Right lobe of liver (tissue), 6 donors: ENCODE measurements around the gene APCS. TPM values are rescaled to one million over a fixed set of nuclear protein-coding genes. Genes with fewer than 3 reads are reported as not detected.

ENCODE experiments used
- ATAC-seq, 4 donors: fragments of 200-7000 bp; cut with Tn5 transposase; one replicate each; pipeline ENCODE4 v1.9.1; 2020; ENCODE audit warnings: mild to moderate bottlenecking in 4 of 4, moderate library complexity in 4 of 4
- DNase-seq, 3 donors: peaks; one replicate each; pipeline ENCODE4 v3.0.0-alpha.2; 2020
- H3K27ac ChIP-seq, 3 donors: fragments of 200-600 bp; one replicate each; pipeline ENCODE4 v1.8.0; 2022
- H3K27me3 ChIP-seq, 2 donors: fragments of 200-600 bp; one replicate each; pipeline ENCODE4 v1.8.0; 2022
- H3K36me3 ChIP-seq, 4 donors: fragments of 200-600 bp; sonication (generic) in 1 of 4; one replicate each; pipeline versions ENCODE4 v1.5.1 to v1.8.0; 2017 to 2022; ENCODE audit warnings: control low read depth in 1 of 4
- H3K4me1 ChIP-seq, 4 donors: fragments of 200-600 bp; sonication (generic) in 1 of 4; one replicate each; pipeline versions ENCODE4 v1.5.1 to v1.8.0; 2017 to 2022; ENCODE audit warnings: control low read depth in 1 of 4
- H3K4me3 ChIP-seq, 3 donors: fragments of 200-600 bp; one replicate each; pipeline ENCODE4 v1.8.0; 2022
- H3K9me3 ChIP-seq, 4 donors: fragments of 200-600 bp; sonication (generic) in 1 of 4; one replicate each; pipeline versions ENCODE4 v1.5.1 to v1.8.0; 2017 to 2022; ENCODE audit warnings: control low read depth in 1 of 4
- POLR2A ChIP-seq: fragments of 450-650 bp; IDR thresholded peaks from one replicate; pipeline ENCODE4 v1.6.1; 2017; ENCODE audit warnings: antibody characterized with exemption, mild to moderate bottlenecking
- WGBS: methylation state at CpG from one replicate; pipeline ENCODE4 v1.1.6; 2018; ENCODE audit warnings: low coverage, low lambda C conversion rate; ENCODE audit not compliant: insufficient coverage; ENCODE audit errors: missing lambda C conversion rate; 5-methylcytosine and 5-hydroxymethylcytosine counted together
- intact Hi-C, 2 donors: fragments of 100-400 bp; cut with DNase I; formaldehyde crosslinking; loops; one replicate each; pipeline versions ENCODE4 v1.11.2 to v1.14.1; 2022
- total RNA-seq, 6 experiments: library from RNA; depleted of rRNA in 2 of 6; stranded (reverse); fragments of >200 nt in 2 of 6; fragmentation: NEBNext Ultra II Directional in 3 of 6; extraction: Animal tissue kit (Norgen Biotek cat#: 25700) in 3 of 6; gene quantifications; one replicate each; pipeline versions ENCODE4 v1.1.0 to v1.2.4, GENCODE V29; 2016 to 2023
- TF ChIP-seq, protein P1 (sequence below), 4 donors: fragments of 200-600 bp in 3 of 4; fragments of 450-650 bp in 1 of 4; IDR thresholded peaks; one replicate each; pipeline versions ENCODE4 v1.5.1 to v1.8.0; 2016 to 2022; ENCODE audit warnings: antibody characterized with exemption in 4 of 4, mild to moderate bottlenecking in 2 of 4
- donor health status: DM: no; HTN: yes; CAD: no.
- donor health status: DM: no; HTN: no; CAD: no.
- donor health status: DM: no; HTN: no; CAD: no.
- donor health status: DM: no; HTN: yes; CAD: no.
- donor health status: DM: no; HTN: yes; CAD: no.

APCS gene
- total RNA-seq, 6 experiments from 2014 or later, result 958 to 1,977 (median 1,681) TPM

DNA sequence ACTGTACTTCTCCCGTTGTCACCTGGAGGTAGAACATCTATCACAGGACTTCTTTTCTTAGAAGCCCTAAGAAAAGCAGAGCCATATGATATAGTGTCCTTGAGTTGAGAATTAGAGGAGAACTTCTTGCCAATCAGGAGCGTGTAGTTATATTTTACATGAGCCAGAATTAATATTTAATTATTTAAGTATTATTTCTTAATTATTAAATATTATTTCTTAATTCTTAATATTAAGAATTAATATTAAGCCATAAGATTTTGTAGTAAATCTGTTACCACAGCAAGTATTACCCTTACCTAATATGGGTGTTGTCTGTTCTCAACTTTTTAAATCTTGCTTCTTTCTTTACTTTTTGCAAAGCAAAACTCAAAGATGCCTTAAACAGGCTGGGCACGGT lies 10.2 kb upstream of the APCS start:
- H3K36me3 ChIP-seq, result no peaks in the 10 kb centered on the region
- intact Hi-C loops, result no loop called here
- no peak overlapping the region for H3K4me3 ChIP-seq
- DNase-seq (no peak), ATAC-seq (no peak)
- H3K27me3 ChIP-seq, result no peaks in the 10 kb centered on the region
- peaks cover 0 to 24% (median 6%) of the 10 kb centered on the region in 4 donors for H3K4me1 ChIP-seq
- H3K27ac ChIP-seq, result no peak overlapping the region
- 84% methylated on average over 3 of the region's 3 CpGs for WGBS
- no peaks in the 10 kb centered on the region for H3K9me3 ChIP-seq
- TF ChIP-seq, protein P1, sequence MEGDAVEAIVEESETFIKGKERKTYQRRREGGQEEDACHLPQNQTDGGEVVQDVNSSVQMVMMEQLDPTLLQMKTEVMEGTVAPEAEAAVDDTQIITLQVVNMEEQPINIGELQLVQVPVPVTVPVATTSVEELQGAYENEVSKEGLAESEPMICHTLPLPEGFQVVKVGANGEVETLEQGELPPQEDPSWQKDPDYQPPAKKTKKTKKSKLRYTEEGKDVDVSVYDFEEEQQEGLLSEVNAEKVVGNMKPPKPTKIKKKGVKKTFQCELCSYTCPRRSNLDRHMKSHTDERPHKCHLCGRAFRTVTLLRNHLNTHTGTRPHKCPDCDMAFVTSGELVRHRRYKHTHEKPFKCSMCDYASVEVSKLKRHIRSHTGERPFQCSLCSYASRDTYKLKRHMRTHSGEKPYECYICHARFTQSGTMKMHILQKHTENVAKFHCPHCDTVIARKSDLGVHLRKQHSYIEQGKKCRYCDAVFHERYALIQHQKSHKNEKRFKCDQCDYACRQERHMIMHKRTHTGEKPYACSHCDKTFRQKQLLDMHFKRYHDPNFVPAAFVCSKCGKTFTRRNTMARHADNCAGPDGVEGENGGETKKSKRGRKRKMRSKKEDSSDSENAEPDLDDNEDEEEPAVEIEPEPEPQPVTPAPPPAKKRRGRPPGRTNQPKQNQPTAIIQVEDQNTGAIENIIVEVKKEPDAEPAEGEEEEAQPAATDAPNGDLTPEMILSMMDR (IDR thresholded peaks at IDR 0.05), result no peak
- no peak for TF ChIP-seq POLR2A

DNA sequence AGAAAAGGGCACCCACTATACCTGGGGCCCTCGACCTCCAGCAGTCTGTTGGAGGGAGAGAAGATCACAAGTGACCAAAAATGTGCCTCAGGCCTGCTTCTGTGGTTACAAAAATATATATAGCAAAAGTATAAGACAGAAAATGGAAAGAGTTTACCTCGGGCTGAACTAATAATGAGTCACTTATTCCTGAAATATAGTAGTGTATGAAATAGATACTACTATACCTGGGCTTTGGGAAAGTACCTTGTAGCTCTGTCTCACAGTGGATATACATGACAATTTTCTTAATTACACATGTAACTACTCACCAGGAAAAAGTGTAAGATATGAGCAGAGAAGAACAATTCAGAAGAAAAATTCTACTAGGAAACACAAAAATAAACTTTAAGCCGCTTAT lies 7.3 kb upstream of the APCS start:
- peak in 1 of 4 donors; percentile 55 for ATAC-seq
- Histone ChIP-seq H3K27me3 (no peaks in the 10 kb centered on the region), H3K9me3 (no peaks in the 10 kb centered on the region), H3K27ac (peak overlapping the region in 1 of 3 donors; percentile 88), H3K36me3 (no peaks in the 10 kb centered on the region), H3K4me1 (peaks cover 0 to 38% (median 6%) of the 10 kb centered on the region in 4 donors), H3K4me3 (no peak overlapping the region)
- 45% methylated on average over 3 of the region's 3 CpGs for WGBS
- no peak for DNase-seq
- TF ChIP-seq, protein P1 (IDR thresholded peaks at IDR 0.05), result no peak
- no peak for TF ChIP-seq POLR2A
- intact Hi-C loops, result loop anchor here in 1 of 2 donors (10.0 kb wide), 1 partner anchor 124 kb away; no protein-coding TSS in a partner anchor

DNA sequence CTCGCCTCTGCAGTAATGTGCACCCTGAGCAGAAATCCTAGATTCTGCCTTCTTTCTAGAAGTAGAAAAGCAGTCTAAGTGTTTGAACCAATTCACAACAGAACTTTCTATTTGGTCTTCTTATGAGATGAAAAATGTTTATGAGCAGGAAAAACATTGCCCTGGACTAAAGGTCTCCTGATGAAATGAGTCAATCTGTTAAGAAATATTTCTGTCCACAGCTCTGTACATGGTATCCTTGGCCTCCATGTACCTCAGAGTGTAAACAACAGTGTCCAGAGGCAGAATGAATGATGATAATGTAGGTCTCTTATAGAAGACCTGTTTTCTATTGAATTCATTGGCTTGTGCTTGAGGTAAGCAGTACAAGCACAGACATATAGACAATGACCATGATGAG lies 6.2 kb upstream of the APCS start:
- no peak for DNase-seq
- intact Hi-C loops, result loop anchor here in 1 of 2 donors (10.0 kb wide), 1 partner anchor 123 kb away; no protein-coding TSS in a partner anchor
- H3K4me1 ChIP-seq, result peaks cover 0 to 39% (median 6%) of the 10 kb centered on the region in 4 donors
- no peaks in the 10 kb centered on the region for H3K36me3 ChIP-seq
- no peaks in the 10 kb centered on the region for H3K9me3 ChIP-seq
- TF ChIP-seq POLR2A, result no peak
- TF ChIP-seq, protein P1 (IDR thresholded peaks at IDR 0.05), result no peak
- WGBS, result 73% methylated on average over 1 of the region's 1 CpG
- H3K27me3 ChIP-seq, result no peaks in the 10 kb centered on the region
- peak; percentile 86 to 95 (median 92) for ATAC-seq
- H3K4me3 ChIP-seq, result no peak overlapping the region
- H3K27ac ChIP-seq, result peak overlapping the region; percentile 55 to 88 (median 76)

DNA sequence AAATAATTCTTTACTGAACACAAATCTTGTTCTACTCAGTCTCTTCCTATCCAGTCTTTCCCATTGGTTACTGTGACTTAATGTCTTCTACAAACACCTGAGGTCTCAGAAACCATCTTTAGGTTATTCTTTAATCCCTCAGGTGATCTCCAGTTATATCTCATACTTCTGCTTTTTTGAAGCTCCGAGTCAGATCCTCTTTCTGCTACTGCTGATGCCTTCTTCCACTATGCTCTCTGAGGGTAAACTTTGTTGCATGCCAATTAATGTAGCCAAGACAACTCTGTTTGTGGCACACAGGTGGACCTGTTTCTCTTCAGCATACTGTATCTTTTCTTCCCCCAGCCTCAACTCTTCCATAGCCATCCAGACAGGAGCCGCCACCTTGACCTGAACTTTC lies 3.1 kb upstream of the APCS start:
- ATAC-seq (no peak), DNase-seq (no peak)
- TF ChIP-seq, protein P1 (IDR thresholded peaks at IDR 0.05), result no peak
- TF ChIP-seq POLR2A, result no peak
- Histone ChIP-seq H3K4me3 (no peak overlapping the region), H3K36me3 (peaks cover 0 to 5% (median 0%) of the 10 kb centered on the region in 4 donors), H3K27me3 (no peaks in the 10 kb centered on the region), H3K4me1 (peaks cover 0 to 49% (median 10%) of the 10 kb centered on the region in 4 donors), H3K27ac (no peak overlapping the region), H3K9me3 (no peaks in the 10 kb centered on the region)
- intact Hi-C loops, result loop anchor here in 1 of 2 donors (10.0 kb wide), 1 partner anchor 120 kb away; no protein-coding TSS in a partner anchor
- 73% methylated on average over 2 of the region's 2 CpGs for WGBS
